Trophoblast cell (in vitro differentiated cells and primary cell): ENCODE data around the gene VTI1A.
A peak's percentile ranks its signal among the peaks of the same experiment; 100 is the strongest.

Source experiments
- DNase-seq, 2 donors: peaks; one replicate each; pipeline ENCODE4 v3.0.0-alpha.2; 2016
- H2AFZ ChIP-seq: 2 replicates; pipeline ENCODE4 v1.6.1; 2013; ENCODE audit warnings: low read length, moderate library complexity, mild to moderate bottlenecking; ENCODE audit not compliant: insufficient read depth, poor library complexity
- H2AK5ac ChIP-seq: 2 replicates; pipeline ENCODE4 v1.6.1; 2013; ENCODE audit warnings: mild to moderate bottlenecking, low read length
- H2BK120ac ChIP-seq: 2 replicates; pipeline ENCODE4 v1.6.1; 2013; ENCODE audit warnings: low read length, mild to moderate bottlenecking, moderate library complexity; ENCODE audit not compliant: insufficient read depth, poor library complexity
- H2BK12ac ChIP-seq: 2 replicates; pipeline ENCODE4 v1.6.1; 2013; ENCODE audit warnings: mild to moderate bottlenecking, low read length, moderate library complexity
- H2BK5ac ChIP-seq: 2 replicates; pipeline ENCODE4 v1.6.1; 2013; ENCODE audit warnings: low read length, low read depth, moderate library complexity, mild to moderate bottlenecking; ENCODE audit not compliant: poor library complexity
- H3K14ac ChIP-seq: 2 replicates; pipeline ENCODE4 v1.6.1; 2013; ENCODE audit warnings: mild to moderate bottlenecking, low read length
- H3K18ac ChIP-seq: 2 replicates; pipeline ENCODE4 v1.6.1; 2013; ENCODE audit warnings: mild to moderate bottlenecking, low read length
- H3K23ac ChIP-seq: 2 replicates; pipeline ENCODE4 v1.6.1; 2013; ENCODE audit warnings: low read length
- H3K27ac ChIP-seq: 2 replicates; pipeline ENCODE4 v1.5.1; 2013; ENCODE audit warnings: low read depth, mild to moderate bottlenecking, inconsistent platforms, low read length, moderate library complexity
- H3K27me3 ChIP-seq: 2 replicates; pipeline ENCODE4 v1.6.1; 2013; ENCODE audit warnings: inconsistent platforms, mild to moderate bottlenecking, low read length, moderate library complexity; ENCODE audit not compliant: insufficient read depth
- H3K36me3 ChIP-seq, 2 experiments: 1 replicate in 1 of 2; 2 replicates in 1 of 2; pipeline ENCODE4 v1.6.1; 2013; ENCODE audit warnings: low read length in 2 of 2, mild to moderate bottlenecking in 2 of 2, moderate library complexity in 1 of 2; ENCODE audit not compliant: insufficient read depth in 2 of 2, control insufficient read depth in 1 of 2
- H3K4ac ChIP-seq: 2 replicates; pipeline ENCODE4 v1.6.1; 2013; ENCODE audit warnings: low read depth, mild to moderate bottlenecking, low read length, moderate library complexity
- H3K4me1 ChIP-seq, 2 experiments: 1 replicate in 1 of 2; 2 replicates in 1 of 2; pipeline ENCODE4 v1.6.1; 2013; ENCODE audit warnings: low read length in 2 of 2, mild to moderate bottlenecking in 2 of 2, moderate library complexity in 1 of 2; ENCODE audit not compliant: insufficient read depth in 2 of 2, control insufficient read depth in 1 of 2
- H3K4me2 ChIP-seq: 2 replicates; pipeline ENCODE4 v1.6.1; 2013; ENCODE audit warnings: inconsistent platforms, mild to moderate bottlenecking, low read length, moderate library complexity
- H3K4me3 ChIP-seq: 2 replicates; pipeline ENCODE4 v1.5.1; 2013; ENCODE audit warnings: mild to moderate bottlenecking, low read depth, low read length, inconsistent platforms
- H3K79me1 ChIP-seq: one replicate; pipeline ENCODE4 v1.6.1; 2013; ENCODE audit warnings: low read length
- H3K79me2 ChIP-seq: 2 replicates; pipeline ENCODE4 v1.6.1; 2013; ENCODE audit warnings: low read length, mild to moderate bottlenecking; ENCODE audit not compliant: control insufficient read depth, insufficient read depth, poor library complexity
- H3K9ac ChIP-seq: 2 replicates; pipeline ENCODE4 v1.6.1; 2013; ENCODE audit warnings: mild to moderate bottlenecking, low read length
- H3K9me3 ChIP-seq: 2 replicates; pipeline ENCODE4 v1.6.1; 2013; ENCODE audit warnings: low read depth, mild to moderate bottlenecking, control low read depth, inconsistent platforms, low read length; ENCODE audit not compliant: insufficient read depth
- H4K12ac ChIP-seq: 2 replicates; pipeline ENCODE4 v1.6.1; 2013; ENCODE audit warnings: low read depth, mild to moderate bottlenecking, low read length, moderate library complexity
- H4K8ac ChIP-seq: 2 replicates; pipeline ENCODE4 v1.6.1; 2013; ENCODE audit warnings: low read depth, mild to moderate bottlenecking, low read length, moderate library complexity
- H4K91ac ChIP-seq: one replicate; pipeline ENCODE4 v1.6.1; 2013; ENCODE audit warnings: low read depth, mild to moderate bottlenecking, low read length, moderate library complexity
- WGBS: extraction: QIAGEN DNeasy Blood & Tissue Kit; methylation state at CpG from one replicate; pipeline ENCODE4 v1.1.7; 2013; ENCODE audit warnings: missing lambda C conversion rate; ENCODE audit not compliant: insufficient read length, insufficient coverage; ENCODE audit errors: extremely low coverage; 5-methylcytosine and 5-hydroxymethylcytosine counted together

Gene VTI1A

DNA sequence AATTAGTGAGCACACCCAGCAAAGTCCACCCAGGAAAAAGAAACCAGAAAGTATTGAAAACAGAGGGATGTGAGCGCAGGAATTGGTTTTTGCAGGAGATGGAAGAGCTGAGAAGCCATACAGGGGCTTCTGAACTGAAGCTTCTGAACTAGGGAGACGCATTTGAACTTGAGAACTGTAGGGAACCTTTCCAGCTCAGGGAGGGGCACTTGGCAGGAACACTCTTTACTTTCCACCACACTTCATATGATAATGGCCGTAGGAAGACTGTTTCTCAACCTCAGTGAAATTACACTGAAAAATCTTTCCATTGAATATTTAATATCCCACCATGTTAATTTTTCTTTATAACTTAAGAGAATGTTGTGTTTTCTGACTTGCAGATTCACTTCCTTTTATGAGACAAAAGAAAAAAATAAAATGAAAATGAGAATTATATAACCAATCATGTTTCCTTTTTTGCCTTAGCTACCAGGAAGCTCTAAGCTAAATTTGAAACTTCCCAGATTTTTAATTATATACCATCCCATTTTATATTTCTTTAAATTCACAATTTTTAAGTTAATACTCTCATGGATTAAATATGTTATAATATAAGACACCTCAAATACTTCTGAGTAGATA lies 404.7 kb downstream of the VTI1A start:
- Histone ChIP-seq H3K79me2 (no peaks in the 10 kb centered on the region), H3K14ac (no peak overlapping the region), H3K4ac (no peak overlapping the region), H3K9me3 (no peaks in the 10 kb centered on the region), H3K4me3 (no peak overlapping the region), H3K9ac (no peak overlapping the region), H3K23ac (peak overlapping the region; percentile 21), H2BK120ac (no peak overlapping the region), H4K91ac (no peak overlapping the region), H2AK5ac (no peak overlapping the region), H2AFZ (no peak overlapping the region), H2BK12ac (no peak overlapping the region), H3K4me2 (no peak overlapping the region), H3K79me1 (no peaks in the 10 kb centered on the region), H3K36me3 (peaks cover 0 to 2% of the 10 kb centered on the region in 2 experiments), H3K18ac (no peak overlapping the region), H4K8ac (no peak overlapping the region), H3K27me3 (peaks cover 2% of the 10 kb centered on the region), H3K27ac (no peak overlapping the region), H2BK5ac (no peak overlapping the region), H3K4me1 (no peaks in the 10 kb centered on the region), H4K12ac (no peak overlapping the region)
- DNase-seq: no peak
- WGBS: no CpG with 5 or more reads among the region's 3 CpGs

DNA sequence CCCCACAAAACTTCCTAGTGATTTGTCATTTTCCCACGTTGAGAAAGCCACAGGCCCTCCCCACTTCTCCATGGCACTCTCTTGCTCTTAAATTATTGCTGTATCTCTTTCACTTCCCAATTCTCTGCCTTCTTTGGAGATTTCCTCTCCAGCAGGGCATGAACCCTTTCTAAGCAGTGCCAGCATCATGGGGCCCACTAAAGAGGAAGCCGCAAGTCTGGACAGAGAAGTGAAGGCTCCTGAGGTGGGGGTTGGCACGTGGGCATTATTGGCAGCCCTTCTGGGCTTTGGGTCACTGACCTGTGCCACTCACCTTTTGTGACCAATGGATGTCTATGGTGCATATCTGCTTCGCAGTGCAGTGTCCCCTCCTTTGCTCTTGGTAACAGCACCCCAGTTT lies 405.3 kb downstream of the VTI1A start:
- H3K79me2 ChIP-seq: no peaks in the 10 kb centered on the region
- H3K23ac ChIP-seq: no peak overlapping the region
- H3K4me3 ChIP-seq: no peak overlapping the region
- no peak overlapping the region for H2AK5ac ChIP-seq
- no peaks in the 10 kb centered on the region for H3K79me1 ChIP-seq
- H2BK12ac ChIP-seq: no peak overlapping the region
- no peak overlapping the region for H2AFZ ChIP-seq
- H2BK5ac ChIP-seq: no peak overlapping the region
- H4K8ac ChIP-seq: no peak overlapping the region
- peak in 1 of 2 donors; percentile 30 for DNase-seq
- no peak overlapping the region for H2BK120ac ChIP-seq
- H4K12ac ChIP-seq: no peak overlapping the region
- WGBS: no CpG with 5 or more reads among the region's 4 CpGs
- H3K9ac ChIP-seq: no peak overlapping the region
- H4K91ac ChIP-seq: no peak overlapping the region
- H3K27me3 ChIP-seq: peaks cover 2% of the 10 kb centered on the region
- peaks cover 0 to 2% of the 10 kb centered on the region in 2 experiments for H3K36me3 ChIP-seq
- no peak overlapping the region for H3K14ac ChIP-seq
- H3K18ac ChIP-seq: no peak overlapping the region
- H3K27ac ChIP-seq: no peak overlapping the region
- no peak overlapping the region for H3K4ac ChIP-seq
- no peaks in the 10 kb centered on the region for H3K9me3 ChIP-seq
- no peaks in the 10 kb centered on the region for H3K4me1 ChIP-seq
- no peak overlapping the region for H3K4me2 ChIP-seq

DNA sequence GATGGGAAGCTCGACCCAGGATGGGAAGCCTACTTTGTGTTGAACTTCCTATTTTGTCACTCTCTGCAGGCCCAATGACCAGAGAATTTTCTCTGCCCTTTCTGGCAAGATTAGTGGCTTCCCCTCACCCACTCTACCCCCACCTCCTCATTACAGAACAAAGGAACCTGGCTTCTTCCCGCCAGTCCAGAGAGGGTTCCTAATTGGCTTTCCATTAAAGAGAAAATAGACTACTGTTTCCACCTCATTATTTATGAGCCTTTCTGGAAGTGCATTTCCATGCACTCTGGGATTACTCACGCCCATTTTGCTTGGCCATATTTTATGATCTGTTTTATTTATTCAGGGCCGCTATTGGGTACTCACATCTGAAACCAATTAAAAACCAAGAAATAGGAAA lies 408.1 kb downstream of the VTI1A start:
- Histone ChIP-seq H3K4me1 (no peaks in the 10 kb centered on the region), H3K14ac (no peak overlapping the region), H2AK5ac (no peak overlapping the region), H2AFZ (no peak overlapping the region), H3K27me3 (no peaks in the 10 kb centered on the region), H4K8ac (no peak overlapping the region), H3K79me1 (no peaks in the 10 kb centered on the region), H3K18ac (no peak overlapping the region), H3K36me3 (no peaks in the 10 kb centered on the region), H2BK12ac (no peak overlapping the region), H3K4me2 (no peak overlapping the region), H3K27ac (no peak overlapping the region), H4K91ac (no peak overlapping the region), H3K4me3 (no peak overlapping the region), H2BK5ac (no peak overlapping the region), H3K79me2 (no peaks in the 10 kb centered on the region), H3K9me3 (no peaks in the 10 kb centered on the region), H3K23ac (no peak overlapping the region), H3K4ac (no peak overlapping the region), H2BK120ac (no peak overlapping the region), H4K12ac (no peak overlapping the region), H3K9ac (no peak overlapping the region)
- no CpG with 5 or more reads among the region's 4 CpGs for WGBS
- DNase-seq: no peak

DNA sequence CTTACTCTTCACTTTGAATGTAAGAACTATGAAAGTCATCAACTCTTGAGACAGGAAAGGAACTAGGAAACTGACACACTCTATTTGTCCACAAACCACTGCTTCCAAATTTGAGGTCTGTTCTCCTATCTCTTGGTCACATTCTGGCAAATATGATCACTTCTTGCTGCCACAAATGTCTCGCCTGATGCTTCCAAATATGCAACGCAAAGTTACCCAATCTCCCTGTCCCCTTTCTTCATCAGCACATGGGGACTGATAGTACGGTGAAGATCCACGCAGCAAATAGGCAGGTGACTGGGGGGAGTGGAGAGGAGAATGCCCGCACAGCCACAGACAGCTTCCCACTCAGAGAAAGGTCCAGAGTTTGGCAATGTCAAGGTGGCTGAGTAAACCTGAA lies 410.5 kb downstream of the VTI1A start:
- H4K12ac ChIP-seq: no peak overlapping the region

More for the DNA sequence above, 410.5 kb downstream of the VTI1A start:
- Histone ChIP-seq H2AK5ac (no peak overlapping the region), H3K9ac (no peak overlapping the region), H4K91ac (no peak overlapping the region), H3K18ac (no peak overlapping the region), H3K4me1 (peaks cover 0 to 3% of the 10 kb centered on the region in 2 experiments), H3K23ac (no peak overlapping the region), H3K27ac (no peak overlapping the region), H3K36me3 (no peaks in the 10 kb centered on the region), H3K27me3 (no peaks in the 10 kb centered on the region), H3K79me2 (no peaks in the 10 kb centered on the region), H2AFZ (no peak overlapping the region), H3K9me3 (no peaks in the 10 kb centered on the region), H3K4me2 (no peak overlapping the region), H2BK5ac (no peak overlapping the region), H4K8ac (no peak overlapping the region), H2BK12ac (no peak overlapping the region), H3K4ac (no peak overlapping the region), H2BK120ac (no peak overlapping the region), H3K14ac (no peak overlapping the region), H3K79me1 (no peaks in the 10 kb centered on the region), H3K4me3 (no peak overlapping the region)
- DNase-seq: no peak
- WGBS: no CpG with 5 or more reads among the region's 5 CpGs
